Activated naive CD8-positive, alpha-beta T cell treated with anti-CD3 and anti-CD28 coated beads, Interleukin-2, amount 50 U/mL, for 16 hours (primary cell): Measurements from ENCODE around the gene EML1.
"Not testable (repeated sequence)": the region's sequence is repeated elsewhere in the genome, so short reads cannot be mapped to it uniquely, and the experiment has no call there.

Experiments
- DNase-seq: peaks from one replicate; pipeline ENCODE4 v3.0.0-alpha.2; 2020; ENCODE audit warnings: low read depth, low spot score

Gene EML1

GRCh38 chr14:99937475-99938244, 144.4 kb downstream of the EML1 start:
- DNase-seq = no peak

GRCh38 chr14:99938376-99938775, 145.2 kb downstream of the EML1 start:
- no peak for DNase-seq

- no peak for DNase-seq
Measured at GRCh38 chr14:99938896-99939295, 145.7 kb downstream of the EML1 start.

- no peak for DNase-seq
Measured at GRCh38 chr14:99939421-99939820, 146.2 kb downstream of the EML1 start.

- no peak for DNase-seq
Measured at GRCh38 chr14:99940064-99940463, 146.9 kb downstream of the EML1 start.

GRCh38 chr14:99941211-99941610, 148.0 kb downstream of the EML1 start:
- no peak for DNase-seq

GRCh38 chr14:99943620-99944019, 150.4 kb downstream of the EML1 start:
- no peak for DNase-seq

GRCh38 chr14:99944241-99944651, 151.0 kb downstream of the EML1 start:
- DNase-seq = no peak

GRCh38 chr14:99945732-99946651, 152.8 kb downstream of the EML1 start:
- DNase-seq = no peak

GRCh38 chr14:99946652-99947489, 153.7 kb downstream of the EML1 start:
- no peak for DNase-seq

- no peak for DNase-seq
Measured at GRCh38 chr14:99947695-99948094, 154.5 kb downstream of the EML1 start.

- not testable (repeated sequence) for DNase-seq
Measured at GRCh38 chr14:99949011-99949732, 156.0 kb downstream of the EML1 start.

- DNase-seq = no peak
Measured at GRCh38 chr14:99950181-99950580, 157.0 kb downstream of the EML1 start.

- no peak for DNase-seq
Measured at GRCh38 chr14:99951085-99951484, 157.9 kb downstream of the EML1 start.

- DNase-seq = no peak
Measured at GRCh38 chr14:99952039-99952438, 158.8 kb downstream of the EML1 start.

GRCh38 chr14:99952453-99952852, 159.2 kb downstream of the EML1 start:
- DNase-seq = no peak

- DNase-seq = no peak
Measured at GRCh38 chr14:99955826-99956455, 162.7 kb downstream of the EML1 start.

GRCh38 chr14:99958380-99958779, 165.2 kb downstream of the EML1 start:
- no peak for DNase-seq

GRCh38 chr14:99961826-99962518, 168.8 kb downstream of the EML1 start:
- DNase-seq = no peak

GRCh38 chr14:99964979-99965378, 171.8 kb downstream of the EML1 start:
- no peak for DNase-seq
